ENCODE measurements around the gene RIC1.

The RIC1 gene

GRCh38 chr9:5614985-5615384 is 13.9 kb upstream of the RIC1 start:
- TF ChIP-seq EZH2 (IDR thresholded peaks at IDR 0.05; ENCODE audit: borderline replicate concordance, low read length) (no peak), CTCF (IDR thresholded peaks at IDR 0.05; ENCODE audit: low read length) (no peak)
- Histone ChIP-seq H3K27ac (ENCODE audit: low read depth, low read length, poor library complexity, severe bottlenecking) (no peak overlapping the region), H3K4me2 (ENCODE audit: low read length) (no peak overlapping the region), H3K9me3 (ENCODE audit: low read length) (no peaks in the 10 kb centered on the region), H3K4me3 (ENCODE audit: low read depth, low read length, poor library complexity, severe bottlenecking) (no peak overlapping the region), H2AFZ (ENCODE audit: low read length) (no peak overlapping the region), H4K20me1 (ENCODE audit: insufficient read depth, low read length) (no peaks in the 10 kb centered on the region), H3K9ac (ENCODE audit: low read length) (no peak overlapping the region), H3K79me2 (ENCODE audit: insufficient read depth, low read length) (peaks cover 8% of the 10 kb centered on the region; the same call in 1 of the 2 replicates), H3F3A (ENCODE audit: insufficient read depth, low read length) (no peaks in the 10 kb centered on the region), H3K9me2 (ENCODE audit: low read depth, low read length) (no peaks in the 10 kb centered on the region), H3K36me3 (ENCODE audit: insufficient read depth, low read length) (no peaks in the 10 kb centered on the region), H3K4me1 (ENCODE audit: insufficient read depth, low read length, severe bottlenecking) (peaks cover 26% of the 10 kb centered on the region), H3K27me3 (ENCODE audit: insufficient read depth, low read length) (no peaks in the 10 kb centered on the region)

- Histone ChIP-seq H3K9ac (ENCODE audit: low read length) (no peak overlapping the region), H3F3A (ENCODE audit: insufficient read depth, low read length) (no peaks in the 10 kb centered on the region), H3K27me3 (ENCODE audit: insufficient read depth, low read length) (no peaks in the 10 kb centered on the region), H3K9me2 (ENCODE audit: low read depth, low read length) (no peaks in the 10 kb centered on the region), H3K4me3 (ENCODE audit: low read depth, low read length, poor library complexity, severe bottlenecking) (peak overlapping the region; percentile 3), H2AFZ (ENCODE audit: low read length) (no peak overlapping the region), H3K9me3 (ENCODE audit: low read length) (no peaks in the 10 kb centered on the region), H3K79me2 (ENCODE audit: insufficient read depth, low read length) (peaks cover 17% of the 10 kb centered on the region), H3K4me1 (ENCODE audit: insufficient read depth, low read length, severe bottlenecking) (peaks cover 19% of the 10 kb centered on the region), H3K36me3 (ENCODE audit: insufficient read depth, low read length) (peaks cover 10% of the 10 kb centered on the region; the same call in 1 of the 2 replicates), H3K4me2 (ENCODE audit: low read length) (peak overlapping the region; percentile 35), H3K27ac (ENCODE audit: low read depth, low read length, poor library complexity, severe bottlenecking) (peak overlapping the region; percentile 81), H4K20me1 (ENCODE audit: insufficient read depth, low read length) (no peaks in the 10 kb centered on the region)
- TF ChIP-seq EZH2 (IDR thresholded peaks at IDR 0.05; ENCODE audit: borderline replicate concordance, low read length) = no peak
- TF ChIP-seq CTCF (IDR thresholded peaks at IDR 0.05; ENCODE audit: low read length) = no peak
Observed at GRCh38 chr9:5617749-5618148, 11.2 kb upstream of the RIC1 start.

- peaks cover 42% of the 10 kb centered on the region for H3K4me1 ChIP-seq (ENCODE audit: insufficient read depth, low read length, severe bottlenecking)
- H2AFZ ChIP-seq (ENCODE audit: low read length) = no peak overlapping the region
- H3K27me3 ChIP-seq (ENCODE audit: insufficient read depth, low read length) = no peaks in the 10 kb centered on the region
- H3F3A ChIP-seq (ENCODE audit: insufficient read depth, low read length) = no peaks in the 10 kb centered on the region
- H3K4me3 ChIP-seq (ENCODE audit: low read depth, low read length, poor library complexity, severe bottlenecking) = no peak overlapping the region
- peaks cover 41% of the 10 kb centered on the region for H3K79me2 ChIP-seq (ENCODE audit: insufficient read depth, low read length)
- no peaks in the 10 kb centered on the region for H4K20me1 ChIP-seq (ENCODE audit: insufficient read depth, low read length)
- H3K4me2 ChIP-seq (ENCODE audit: low read length) = no peak overlapping the region
- no peaks in the 10 kb centered on the region for H3K9me2 ChIP-seq (ENCODE audit: low read depth, low read length)
- H3K9ac ChIP-seq (ENCODE audit: low read length) = no peak overlapping the region
- H3K27ac ChIP-seq (ENCODE audit: low read depth, low read length, poor library complexity, severe bottlenecking) = no peak overlapping the region
- H3K36me3 ChIP-seq (ENCODE audit: insufficient read depth, low read length) = peaks cover 17% of the 10 kb centered on the region; the same call in 1 of the 2 replicates
- TF ChIP-seq CTCF (IDR thresholded peaks at IDR 0.05; ENCODE audit: low read length) (no peak), EZH2 (IDR thresholded peaks at IDR 0.05; ENCODE audit: borderline replicate concordance, low read length) (no peak)
- no peaks in the 10 kb centered on the region for H3K9me3 ChIP-seq (ENCODE audit: low read length)
Observed at GRCh38 chr9:5620494-5620893, 8.4 kb upstream of the RIC1 start.
